ENCODE measurements around the gene TKFC. TPM values are rescaled to one million over a fixed set of nuclear protein-coding genes. Genes with fewer than 3 reads are reported as not detected.

Gene TKFC
- polyA plus RNA-seq, 4 donors: 240 to 1,038 (median 445) TPM

- no peak for FAIRE-seq
Measured at GRCh38 chr11:61294717-61295595, 38.1 kb upstream of the TKFC start, which contains the start of gene VWCE. VWCE (minus strand) TSS chr11:61295316; CDS start chr11:61295037, 279 bp downstream.

DNA sequence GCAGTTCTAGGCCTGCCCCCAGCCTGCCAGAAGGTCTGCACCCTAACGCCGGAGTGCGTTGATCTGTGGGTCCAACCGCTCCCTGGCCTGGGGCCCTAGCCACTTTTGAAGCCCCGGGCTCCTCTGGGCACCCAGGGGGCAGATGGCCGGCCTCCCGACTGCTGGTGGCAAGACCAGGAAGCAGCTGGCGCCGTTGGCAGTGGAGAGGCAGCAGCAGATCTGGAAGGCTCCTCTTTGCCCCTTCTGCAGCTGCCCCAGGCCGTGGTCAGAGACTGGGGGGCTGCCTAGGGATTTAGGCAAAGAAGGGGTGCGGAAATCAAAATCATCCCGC lies 37.5 kb upstream of the TKFC start:
- WGBS, 3 donors: 33 to 43% (median 37%) methylated on average over 12 of the region's 12 CpGs
- Histone ChIP-seq H3K4me1 (ENCODE audit: control insufficient read depth in 3 of 3, insufficient read depth in 2 of 3, low read depth in 1 of 3, low read length in 2 of 3) (peaks cover 3 to 22% (median 8%) of the 10 kb centered on the region in 3 donors), H3K36me3 (ENCODE audit: control insufficient read depth in 3 of 3, insufficient read depth in 2 of 3, low read depth in 1 of 3, low read length in 3 of 3) (peaks cover under 1 to 24% (median 8%) of the 10 kb centered on the region in 3 donors), H3K27ac (ENCODE audit: low read depth in 1 of 3, low read length in 2 of 3) (no peak overlapping the region), H3K27me3 (ENCODE audit: control insufficient read depth in 3 of 3, insufficient read depth in 3 of 3, low read length in 3 of 3) (peaks cover 0 to 7% (median 0%) of the 10 kb centered on the region in 3 donors), H3K9me3 (ENCODE audit: control insufficient read depth in 2 of 2, insufficient read depth in 1 of 2, low read depth in 1 of 2, low read length in 1 of 2) (no peaks in the 10 kb centered on the region), H3K4me3 (ENCODE audit: low read depth in 1 of 3, low read length in 3 of 3) (peak overlapping the region in 2 of 3 donors; percentile 62 to 64)
- DNase-seq (peak in 1 of 2 donors; percentile 20), FAIRE-seq (no peak)

More at GRCh38 chr11:61294717-61295595, 38.1 kb upstream of the TKFC start, which contains the start of gene VWCE:
- Histone ChIP-seq H3K9me3 (ENCODE audit: control insufficient read depth in 2 of 2, insufficient read depth in 1 of 2, low read depth in 1 of 2, low read length in 1 of 2) (no peaks in the 10 kb centered on the region), H3K4me1 (ENCODE audit: control insufficient read depth in 3 of 3, insufficient read depth in 2 of 3, low read depth in 1 of 3, low read length in 2 of 3) (peaks cover 3 to 22% (median 8%) of the 10 kb centered on the region in 3 donors), H3K27me3 (ENCODE audit: control insufficient read depth in 3 of 3, insufficient read depth in 3 of 3, low read length in 3 of 3) (peaks cover 0 to 7% (median 0%) of the 10 kb centered on the region in 3 donors), H3K36me3 (ENCODE audit: control insufficient read depth in 3 of 3, insufficient read depth in 2 of 3, low read depth in 1 of 3, low read length in 3 of 3) (peaks cover 0 to 18% (median 3%) of the 10 kb centered on the region in 3 donors), H3K27ac (ENCODE audit: low read depth in 1 of 3, low read length in 2 of 3) (peak within 1 kb of the TSS in 1 of 3 donors; percentile 33), H3K4me3 (ENCODE audit: low read depth in 1 of 3, low read length in 3 of 3) (peak within 1 kb of the TSS in 2 of 3 donors; percentile 62 to 64)
- WGBS, 3 donors: 1% methylated on average over 81 to 97 of the region's 97 CpGs
- peak; percentile 67 to 89 for DNase-seq

- WGBS, 3 donors: 56 to 77% (median 75%) methylated on average over 1 of the region's 1 CpG
- FAIRE-seq (no peak), DNase-seq (no peak)
- H3K4me1 ChIP-seq (ENCODE audit: control insufficient read depth in 3 of 3, insufficient read depth in 2 of 3, low read depth in 1 of 3, low read length in 2 of 3): peaks cover 3 to 22% (median 8%) of the 10 kb centered on the region in 3 donors
- no peak overlapping the region for H3K4me3 ChIP-seq (ENCODE audit: low read depth in 1 of 3, low read length in 3 of 3)
- H3K27me3 ChIP-seq (ENCODE audit: control insufficient read depth in 3 of 3, insufficient read depth in 3 of 3, low read length in 3 of 3): peaks cover 0 to 7% (median 0%) of the 10 kb centered on the region in 3 donors
- H3K36me3 ChIP-seq (ENCODE audit: control insufficient read depth in 3 of 3, insufficient read depth in 2 of 3, low read depth in 1 of 3, low read length in 3 of 3): peaks cover 10 to 38% (median 15%) of the 10 kb centered on the region in 3 donors
- no peak overlapping the region for H3K27ac ChIP-seq (ENCODE audit: low read depth in 1 of 3, low read length in 2 of 3)
- H3K9me3 ChIP-seq (ENCODE audit: control insufficient read depth in 2 of 2, insufficient read depth in 1 of 2, low read depth in 1 of 2, low read length in 1 of 2): no peaks in the 10 kb centered on the region
Measured at GRCh38 chr11:61297341-61297740, 35.7 kb upstream of the TKFC start.

- H3K4me1 ChIP-seq (ENCODE audit: control insufficient read depth in 3 of 3, insufficient read depth in 2 of 3, low read depth in 1 of 3, low read length in 2 of 3): peaks cover 3 to 22% (median 8%) of the 10 kb centered on the region in 3 donors
- H3K27ac ChIP-seq (ENCODE audit: low read depth in 1 of 3, low read length in 2 of 3): no peak overlapping the region
- H3K4me3 ChIP-seq (ENCODE audit: low read depth in 1 of 3, low read length in 3 of 3): no peak overlapping the region
- peaks cover 0 to 7% (median 0%) of the 10 kb centered on the region in 3 donors for H3K27me3 ChIP-seq (ENCODE audit: control insufficient read depth in 3 of 3, insufficient read depth in 3 of 3, low read length in 3 of 3)
- no peak for FAIRE-seq
- WGBS, 3 donors: 43 to 71% (median 69%) methylated on average over 5 of the region's 5 CpGs
- H3K9me3 ChIP-seq (ENCODE audit: control insufficient read depth in 2 of 2, insufficient read depth in 1 of 2, low read depth in 1 of 2, low read length in 1 of 2): no peaks in the 10 kb centered on the region
- peaks cover 10 to 42% (median 19%) of the 10 kb centered on the region in 3 donors for H3K36me3 ChIP-seq (ENCODE audit: control insufficient read depth in 3 of 3, insufficient read depth in 2 of 3, low read depth in 1 of 3, low read length in 3 of 3)
- DNase-seq: no peak
Measured at GRCh38 chr11:61297746-61298145, 35.3 kb upstream of the TKFC start.

DNA sequence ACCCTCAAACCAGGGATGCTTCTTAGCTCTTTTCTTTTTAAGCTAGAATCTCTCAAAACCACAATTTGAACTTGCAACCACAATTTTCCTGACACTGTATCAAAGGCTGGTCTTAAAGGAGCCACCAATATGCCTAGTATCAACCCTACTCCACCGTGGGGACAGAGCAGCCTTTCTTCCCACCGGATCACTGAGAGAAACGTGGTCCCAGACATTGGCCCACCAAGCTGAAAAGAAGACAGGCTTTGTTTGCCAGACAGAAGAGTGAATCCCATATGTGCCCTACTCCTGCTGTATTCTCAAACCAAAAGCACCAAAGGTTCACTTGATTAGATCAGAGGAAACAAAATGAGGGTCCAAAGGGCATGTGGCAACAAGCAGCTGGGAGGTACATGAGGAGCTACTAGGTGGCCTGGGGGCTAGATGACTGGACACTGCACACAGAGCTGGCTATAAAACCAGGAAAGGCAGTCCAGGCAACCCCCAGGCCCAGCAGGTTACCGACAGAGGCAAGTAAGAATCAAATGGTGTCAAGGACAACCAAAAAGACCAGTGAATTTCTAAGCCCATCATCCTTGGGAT lies 34.3 kb upstream of the TKFC start:
- FAIRE-seq (no peak), DNase-seq (peak; percentile 75 to 85)
- H3K4me1 ChIP-seq (ENCODE audit: control insufficient read depth in 3 of 3, insufficient read depth in 2 of 3, low read depth in 1 of 3, low read length in 2 of 3): peaks cover 3 to 17% (median 8%) of the 10 kb centered on the region in 3 donors
- peaks cover 0 to 2% (median 0%) of the 10 kb centered on the region in 3 donors for H3K27me3 ChIP-seq (ENCODE audit: control insufficient read depth in 3 of 3, insufficient read depth in 3 of 3, low read length in 3 of 3)
- H3K36me3 ChIP-seq (ENCODE audit: control insufficient read depth in 3 of 3, insufficient read depth in 2 of 3, low read depth in 1 of 3, low read length in 3 of 3): peaks cover 17 to 52% (median 24%) of the 10 kb centered on the region in 3 donors
- no peak overlapping the region for H3K27ac ChIP-seq (ENCODE audit: low read depth in 1 of 3, low read length in 2 of 3)
- no peak overlapping the region for H3K4me3 ChIP-seq (ENCODE audit: low read depth in 1 of 3, low read length in 3 of 3)
- WGBS, 3 donors: 21 to 64% (median 41%) methylated on average over 4 of the region's 4 CpGs
- H3K9me3 ChIP-seq (ENCODE audit: control insufficient read depth in 2 of 2, insufficient read depth in 1 of 2, low read depth in 1 of 2, low read length in 1 of 2): no peaks in the 10 kb centered on the region

DNA sequence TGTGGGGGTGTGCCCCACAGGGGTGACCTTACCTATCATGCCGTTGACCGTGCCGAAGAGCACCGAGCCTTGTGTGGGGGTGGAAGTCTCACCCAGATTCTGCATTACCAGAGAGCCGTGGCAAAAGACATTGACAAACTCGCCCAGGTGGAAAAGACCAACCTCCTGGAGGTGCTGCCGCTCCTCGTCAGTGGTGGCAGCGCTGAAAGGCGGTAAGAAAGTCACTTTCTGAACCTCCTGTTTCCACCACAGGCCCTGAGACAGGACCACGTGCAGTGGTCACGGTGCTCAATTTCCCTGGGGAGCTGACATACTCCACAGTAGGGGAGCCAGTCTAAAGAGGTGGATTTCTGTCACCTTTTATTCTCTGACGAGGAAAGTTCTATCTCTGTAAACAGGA lies 30.5 kb upstream of the TKFC start:
- Histone ChIP-seq H3K27me3 (ENCODE audit: control insufficient read depth in 3 of 3, insufficient read depth in 3 of 3, low read length in 3 of 3) (no peaks in the 10 kb centered on the region), H3K4me3 (ENCODE audit: low read depth in 1 of 3, low read length in 3 of 3) (no peak overlapping the region), H3K36me3 (ENCODE audit: control insufficient read depth in 3 of 3, insufficient read depth in 2 of 3, low read depth in 1 of 3, low read length in 3 of 3) (peaks cover 30 to 77% (median 33%) of the 10 kb centered on the region in 3 donors), H3K9me3 (ENCODE audit: control insufficient read depth in 2 of 2, insufficient read depth in 1 of 2, low read depth in 1 of 2, low read length in 1 of 2) (no peaks in the 10 kb centered on the region), H3K4me1 (ENCODE audit: control insufficient read depth in 3 of 3, insufficient read depth in 2 of 3, low read depth in 1 of 3, low read length in 2 of 3) (peaks cover 0 to 9% (median 5%) of the 10 kb centered on the region in 3 donors), H3K27ac (ENCODE audit: low read depth in 1 of 3, low read length in 2 of 3) (no peak overlapping the region)
- DNase-seq (no peak), FAIRE-seq (no peak)
- WGBS, 3 donors: 91 to 92% (median 92%) methylated on average over 13 of the region's 13 CpGs

DNA sequence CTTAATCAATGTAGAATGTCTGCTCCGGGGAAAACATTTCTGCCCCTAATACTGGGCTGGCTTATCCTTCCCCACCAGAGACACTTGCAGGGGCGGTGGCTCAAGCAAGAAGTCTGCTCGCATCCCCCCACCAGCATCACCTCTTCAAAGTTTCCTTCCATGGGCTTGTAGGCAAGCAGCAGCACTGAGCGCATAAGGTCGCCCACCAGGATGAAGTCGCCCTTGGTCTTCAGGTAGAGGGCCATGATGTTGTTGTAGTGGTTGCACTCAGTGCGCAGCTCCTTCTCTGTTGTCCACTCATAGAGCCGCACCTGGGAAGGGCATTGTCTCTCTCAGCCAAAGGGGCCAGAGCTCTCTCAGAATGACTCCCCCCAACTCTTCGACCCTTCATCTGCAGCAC lies 29.3 kb upstream of the TKFC start:
- no peak for DNase-seq
- WGBS, 3 donors: 96 to 100% (median 99%) methylated on average over 8 to 9 of the region's 9 CpGs
- no peak overlapping the region for H3K4me3 ChIP-seq (ENCODE audit: low read depth in 1 of 3, low read length in 3 of 3)
- H3K36me3 ChIP-seq (ENCODE audit: control insufficient read depth in 3 of 3, insufficient read depth in 2 of 3, low read depth in 1 of 3, low read length in 3 of 3): peaks cover 33 to 79% (median 37%) of the 10 kb centered on the region in 3 donors
- no peak for FAIRE-seq
- no peaks in the 10 kb centered on the region for H3K9me3 ChIP-seq (ENCODE audit: control insufficient read depth in 2 of 2, insufficient read depth in 1 of 2, low read depth in 1 of 2, low read length in 1 of 2)
- H3K4me1 ChIP-seq (ENCODE audit: control insufficient read depth in 3 of 3, insufficient read depth in 2 of 3, low read depth in 1 of 3, low read length in 2 of 3): peaks cover 0 to 4% (median 2%) of the 10 kb centered on the region in 3 donors
- no peaks in the 10 kb centered on the region for H3K27me3 ChIP-seq (ENCODE audit: control insufficient read depth in 3 of 3, insufficient read depth in 3 of 3, low read length in 3 of 3)
- H3K27ac ChIP-seq (ENCODE audit: low read depth in 1 of 3, low read length in 2 of 3): no peak overlapping the region

DNA sequence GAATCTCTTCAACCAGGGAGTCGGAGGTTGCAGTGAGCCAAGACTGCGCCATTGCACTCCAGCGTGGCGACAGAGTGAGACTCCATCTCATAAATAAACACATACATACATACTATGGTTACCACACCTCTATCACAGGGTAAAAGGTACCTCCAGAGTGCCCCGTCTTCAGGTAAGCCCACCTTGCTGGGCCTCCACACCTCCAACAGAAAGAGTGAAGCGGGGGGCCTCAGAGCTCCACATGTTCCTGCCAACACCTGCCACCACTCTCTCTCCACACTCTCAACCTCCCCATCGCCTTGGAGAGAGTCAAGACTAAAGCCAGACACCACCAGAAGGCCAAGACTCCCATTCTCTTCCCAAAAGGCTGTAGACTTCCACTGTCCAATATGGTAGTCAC lies 27.6 kb upstream of the TKFC start:
- Histone ChIP-seq H3K27me3 (ENCODE audit: control insufficient read depth in 3 of 3, insufficient read depth in 3 of 3, low read length in 3 of 3) (no peaks in the 10 kb centered on the region), H3K9me3 (ENCODE audit: control insufficient read depth in 2 of 2, insufficient read depth in 1 of 2, low read depth in 1 of 2, low read length in 1 of 2) (no peaks in the 10 kb centered on the region), H3K27ac (ENCODE audit: low read depth in 1 of 3, low read length in 2 of 3) (no peak overlapping the region), H3K4me3 (ENCODE audit: low read depth in 1 of 3, low read length in 3 of 3) (no peak overlapping the region), H3K36me3 (ENCODE audit: control insufficient read depth in 3 of 3, insufficient read depth in 2 of 3, low read depth in 1 of 3, low read length in 3 of 3) (peaks cover 41 to 79% (median 44%) of the 10 kb centered on the region in 3 donors), H3K4me1 (ENCODE audit: control insufficient read depth in 3 of 3, insufficient read depth in 2 of 3, low read depth in 1 of 3, low read length in 2 of 3) (no peaks in the 10 kb centered on the region)
- FAIRE-seq (no peak), DNase-seq (no peak)
- 97 to 98% (median 98%) methylated on average over 7 of the region's 7 CpGs for WGBS, 3 donors
